ENCODE data around the gene MTMR3.

- TF ChIP-seq CTCF (IDR thresholded peaks at IDR 0.05) (no peak), POLR2A (IDR thresholded peaks at IDR 0.05) (no peak), POLR2AphosphoS5 (IDR thresholded peaks at IDR 0.05) (no peak)
Measured at GRCh38 chr22:30041881-30042280, 158.9 kb downstream of the MTMR3 start.

Data from breast epithelium (tissue), 3 donors.